Activated gamma-delta T cell treated with Interleukin-2 at 50 U/mL for 16 hours (primary cell): Measurements from ENCODE around the gene AMFR.

ENCODE experiments used
- DNase-seq: peaks from one replicate; pipeline ENCODE4 v3.0.0-alpha.2; 2020

AMFR gene

DNA sequence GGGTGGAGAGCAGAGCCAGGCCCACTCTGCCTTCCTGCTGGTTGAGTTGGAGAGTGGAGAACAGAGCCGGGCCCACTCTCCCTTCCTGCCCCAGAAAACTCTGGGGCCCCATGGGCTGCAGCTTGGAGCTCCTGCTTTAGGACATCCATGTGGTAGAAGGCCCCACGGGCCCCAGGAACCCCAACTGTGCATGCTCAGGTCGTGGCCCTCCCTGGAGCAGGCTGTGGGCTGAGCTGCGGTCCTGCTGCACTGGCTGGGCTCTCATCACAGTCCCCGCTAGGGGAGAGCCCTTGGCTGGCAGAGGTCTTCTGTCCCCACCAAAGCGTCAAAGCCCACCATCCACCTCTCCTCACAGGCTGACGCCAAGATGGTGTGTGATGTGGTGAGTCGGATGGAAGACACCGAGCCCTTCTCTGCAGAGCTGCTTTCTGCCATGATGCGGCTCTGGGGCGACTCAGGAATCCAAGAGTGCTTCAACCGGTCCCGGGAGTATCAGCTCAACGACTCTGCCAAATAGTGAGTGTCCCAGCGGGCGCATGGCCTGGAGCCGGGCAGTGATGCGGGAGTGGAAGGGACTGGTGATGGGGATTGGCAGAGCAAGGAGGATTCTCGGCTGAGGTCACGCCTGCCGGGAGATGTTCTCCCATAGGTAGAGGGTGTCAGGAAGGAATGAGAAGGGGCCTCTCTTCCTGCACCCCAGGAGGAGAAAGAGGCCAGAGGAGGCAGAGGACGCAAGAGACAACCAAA lies 96.9 kb downstream of the AMFR start:
- no peak for DNase-seq

- DNase-seq = no peak
These were observed 97.5 kb downstream of the AMFR start for GRCh38 chr16:56327929-56328258.

- no peak for DNase-seq
These were observed 98.0 kb downstream of the AMFR start for GRCh38 chr16:56327071-56327928.

GRCh38 chr16:56325956-56326355 lies 99.4 kb downstream of the AMFR start:
- DNase-seq = no peak

DNA sequence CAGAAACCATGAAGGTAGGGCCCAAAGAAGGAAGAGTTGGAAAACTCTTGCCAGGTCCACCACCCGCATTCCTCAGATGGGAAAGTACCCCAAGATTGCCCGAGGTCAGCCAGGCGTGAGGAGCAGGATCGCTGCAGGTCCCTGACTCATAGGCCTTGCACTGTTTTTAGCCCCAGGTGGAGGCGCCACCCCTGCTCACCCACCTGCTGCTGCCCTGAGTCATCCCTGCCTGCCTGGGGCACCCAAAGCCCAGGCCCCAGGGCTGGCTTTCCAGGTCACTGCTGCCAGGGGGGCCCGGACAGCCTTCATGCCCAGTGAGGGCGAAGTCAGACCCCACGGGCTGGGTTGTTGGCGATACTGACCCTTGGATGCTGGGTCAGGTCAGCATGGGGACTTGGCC lies 100.9 kb downstream of the AMFR start:
- no peak for DNase-seq

DNA sequence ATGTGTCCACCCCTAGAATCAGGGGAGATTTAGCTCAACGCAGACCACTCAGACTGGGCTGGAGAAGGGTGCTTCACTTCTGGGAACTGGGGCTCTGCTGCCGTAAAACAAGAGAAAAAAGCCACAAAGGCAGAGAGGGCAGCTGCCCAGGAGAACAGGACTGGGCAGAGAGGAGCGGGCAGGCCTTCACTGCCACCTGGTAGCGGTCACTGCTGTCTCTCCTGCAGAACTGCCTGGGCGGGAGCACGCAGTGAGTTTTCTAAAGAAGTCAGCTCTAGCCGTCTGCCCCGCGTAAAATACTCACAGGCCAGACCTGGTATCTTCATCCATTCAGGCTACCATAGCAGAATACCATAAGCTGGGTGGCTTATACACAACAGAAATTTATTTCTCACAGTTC lies 103.8 kb downstream of the AMFR start:
- DNase-seq = no peak

DNA sequence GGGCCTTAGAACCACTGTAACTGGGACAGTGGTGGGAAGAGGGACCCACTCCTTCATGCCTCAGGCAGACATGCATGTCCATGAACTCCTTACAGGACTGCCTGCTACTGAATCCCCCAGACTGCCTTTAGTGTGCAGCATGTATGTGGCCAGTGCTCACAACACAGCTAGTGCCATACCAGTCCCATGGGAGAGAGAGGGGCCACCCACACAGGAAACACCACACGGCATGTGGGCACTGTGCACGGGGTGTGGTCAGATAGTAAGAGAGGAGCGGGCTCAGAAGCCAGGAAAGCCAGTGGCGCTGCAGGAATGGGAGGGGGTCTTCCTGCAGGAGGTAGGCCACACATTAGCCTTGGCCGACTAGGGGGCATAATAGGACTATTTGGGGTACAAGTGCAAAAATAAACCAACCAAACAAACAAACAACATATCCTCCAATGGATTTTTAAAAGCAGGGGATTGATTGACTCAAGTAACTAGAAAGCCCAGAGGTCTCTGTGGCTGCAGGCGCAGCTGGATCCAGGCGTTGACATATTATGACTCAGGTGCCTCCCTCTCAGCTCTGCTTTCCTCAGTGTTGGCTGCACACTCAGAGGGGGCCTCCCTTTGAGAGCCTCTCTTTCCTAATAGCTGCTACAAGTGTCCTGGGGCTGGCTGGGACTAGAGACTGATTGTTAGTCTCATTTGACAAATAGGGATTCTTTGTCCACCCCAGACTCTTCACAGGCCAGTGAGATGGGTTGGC lies 104.4 kb downstream of the AMFR start:
- DNase-seq = no peak

DNA sequence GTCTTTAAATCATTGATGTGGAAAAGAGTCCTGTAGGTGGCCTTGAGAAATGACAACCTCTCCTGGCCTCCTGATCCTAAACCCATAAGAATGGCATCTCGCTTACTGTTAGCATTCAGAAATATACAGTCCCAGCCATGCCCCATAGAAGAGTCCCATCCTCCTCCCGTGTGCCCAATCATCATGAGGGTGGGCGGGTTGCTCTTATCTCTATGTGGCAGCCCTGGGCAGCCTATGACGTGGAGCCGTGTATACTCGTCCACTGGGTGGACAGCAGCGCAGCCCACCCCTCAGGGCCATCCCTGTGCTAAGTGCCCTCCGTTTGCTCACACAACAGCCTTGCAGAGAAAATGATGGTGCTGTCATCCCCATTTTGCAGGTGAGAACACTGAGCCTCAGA lies 105.3 kb downstream of the AMFR start:
- DNase-seq = no peak

GRCh38 chr16:56319376-56319775 lies 106.0 kb downstream of the AMFR start:
- no peak for DNase-seq

GRCh38 chr16:56318827-56319140 lies 106.6 kb downstream of the AMFR start:
- no peak for DNase-seq

DNA sequence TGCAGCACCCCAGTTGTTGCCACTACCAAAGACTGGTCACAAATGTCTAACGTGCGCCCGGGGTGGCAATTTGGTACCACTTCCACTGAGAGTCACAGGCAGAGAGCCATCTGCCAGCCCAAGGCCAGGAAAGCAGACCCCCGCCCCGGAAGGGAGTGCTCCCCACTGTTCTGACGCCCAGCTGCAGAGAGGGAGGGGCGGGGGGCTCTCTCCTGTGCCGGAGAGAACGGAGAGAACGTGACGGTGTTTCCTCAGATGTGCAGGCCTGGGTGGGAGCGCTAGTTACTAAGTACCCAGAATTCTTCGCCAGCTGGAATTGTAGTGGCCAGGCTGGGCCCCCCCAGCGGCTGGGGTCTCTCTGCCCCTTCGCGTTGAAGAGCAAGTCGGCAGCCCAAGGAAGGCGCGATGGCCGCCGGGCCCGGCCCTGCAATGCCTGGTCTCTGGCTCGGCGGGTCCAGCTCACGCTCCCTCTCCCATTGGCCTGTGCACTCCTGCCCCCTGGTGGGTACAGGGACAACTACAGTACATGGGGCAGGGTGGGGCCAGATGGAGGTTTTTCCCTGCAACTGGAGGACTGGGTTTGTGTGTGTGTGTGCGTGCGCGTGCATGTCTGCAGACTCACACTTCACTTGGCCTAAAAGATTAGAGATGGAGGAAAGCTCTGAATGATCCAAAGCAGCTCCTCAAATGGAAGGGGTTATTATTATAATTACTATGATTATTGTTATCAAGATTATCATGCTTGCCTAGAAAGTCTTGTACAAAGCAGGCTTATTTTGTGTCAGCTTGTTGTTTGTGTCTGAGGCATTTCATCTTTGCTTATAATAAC lies 107.1 kb downstream of the AMFR start:
- DNase-seq = peak; percentile 79

DNA sequence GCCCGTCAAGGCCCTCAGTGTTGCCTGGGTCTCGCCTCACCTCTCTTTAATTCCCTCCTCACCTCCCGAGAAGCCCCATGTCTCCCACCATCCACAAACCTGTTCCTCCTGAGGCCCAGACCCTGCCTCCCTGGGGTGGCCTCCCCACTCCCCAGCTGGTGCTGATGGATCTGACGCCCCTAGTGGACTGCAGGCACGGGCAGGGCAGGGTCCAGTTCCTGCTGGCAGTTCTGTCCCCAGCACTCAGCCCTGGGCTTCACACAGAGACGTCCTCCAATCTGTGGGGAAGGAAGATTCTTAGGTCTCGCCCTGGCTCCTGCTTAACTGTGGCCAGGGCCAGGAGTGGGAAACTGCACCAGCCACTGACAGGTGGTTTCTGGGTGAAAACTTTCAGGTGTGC lies 108.8 kb downstream of the AMFR start:
- no peak for DNase-seq

- DNase-seq = no peak
These were observed 109.4 kb downstream of the AMFR start for GRCh38 chr16:56315955-56316354.

DNA sequence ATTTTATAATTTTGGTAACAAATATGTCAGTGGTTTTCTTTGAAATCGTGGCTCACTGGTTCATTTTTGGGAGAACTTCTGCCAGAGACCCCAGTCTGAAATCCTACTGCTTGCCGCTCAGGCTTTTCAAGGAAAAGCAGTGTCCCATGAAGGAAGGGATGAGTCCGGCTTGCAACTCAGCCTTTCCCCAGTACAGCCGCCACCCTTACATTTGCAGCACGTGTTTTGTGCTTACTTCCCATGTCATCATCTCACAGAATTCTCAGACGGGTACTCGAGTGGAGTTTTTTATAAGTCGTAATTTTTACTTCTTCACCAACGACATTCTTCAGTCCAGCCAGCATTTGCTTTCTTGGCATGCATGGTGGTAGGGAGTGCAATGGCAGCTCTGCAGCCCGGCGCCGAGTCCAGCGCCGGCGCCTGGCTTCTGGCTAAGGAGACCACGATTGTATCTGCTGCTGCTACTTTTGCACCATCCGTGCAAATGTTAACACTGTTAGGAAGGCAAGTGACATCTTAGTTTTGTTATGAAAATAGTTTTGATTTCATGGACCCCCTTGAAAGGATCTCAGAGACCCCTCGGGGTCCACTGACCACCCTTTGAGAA lies 111.0 kb downstream of the AMFR start:
- no peak for DNase-seq

DNA sequence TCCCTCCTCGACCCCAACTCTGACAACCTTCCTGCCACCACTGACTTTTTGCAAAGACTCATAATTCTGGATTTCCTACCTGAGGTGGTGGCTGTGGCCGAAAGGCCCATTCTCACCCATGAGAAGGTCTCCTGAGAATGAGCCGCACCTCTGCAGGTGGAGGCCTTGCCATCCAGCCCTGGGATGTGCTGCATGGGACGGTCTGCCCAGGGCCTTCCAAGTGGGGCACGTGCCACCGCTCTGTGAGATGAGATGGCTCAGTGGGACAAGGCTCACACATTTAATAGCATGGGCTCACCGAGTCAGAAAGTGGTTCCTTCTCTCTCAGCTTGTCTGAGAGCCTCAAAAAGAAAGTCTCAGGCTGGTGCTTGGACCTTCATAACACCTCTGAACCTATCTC lies 112.8 kb downstream of the AMFR start:
- no peak for DNase-seq

GRCh38 chr16:56312028-56312300 lies 113.4 kb downstream of the AMFR start:
- no peak for DNase-seq
